Naive thymus-derived CD8-positive, alpha-beta T cell (primary cell): Measurements from ENCODE around the gene MAML3. TPM values are rescaled to one million over a fixed set of nuclear protein-coding genes. Genes with fewer than 3 reads are reported as not detected.

ENCODE experiments used
- ATAC-seq, 2 donors: fragments of 150-1000 bp; cut with Tn5 transposase in 1 of 2; sonication (Bioruptor Pico), chemical (Tn5 transposase) in 1 of 2; 1 replicate in 1 of 2; 2 replicates in 1 of 2; pipeline ENCODE4 v1.10.0; 2021; ENCODE audit warnings: mild to moderate bottlenecking in 2 of 2, moderate library complexity in 2 of 2
- POLR2A ChIA-PET: fragments of 350-600 bp; sonication (Branson Sonifier 250); formaldehyde crosslinking; loops from one replicate; lab custom pipeline; 2021; ENCODE audit warnings: antibody characterized with exemption; lab: Charles Lee
- DNase-seq, 10 donors: peaks; one replicate each; pipeline versions ENCODE4 v3.0.0 to v3.0.0-alpha.2; 2020 to 2022
- H3K27ac Mint-ChIP-seq, 10 donors: one replicate each; pipeline ENCODE4 v1.8.0; 2020 to 2022; ENCODE audit warnings: mild to moderate bottlenecking in 10 of 10, mixed read lengths in 10 of 10, moderate library complexity in 4 of 10, inconsistent platforms in 1 of 10
- H3K27me3 Mint-ChIP-seq, 5 donors: one replicate each; pipeline ENCODE4 v1.8.0; 2021 to 2022; ENCODE audit warnings: mixed read lengths in 5 of 5
- H3K36me3 Mint-ChIP-seq, 3 donors: one replicate each; pipeline ENCODE4 v1.8.0; 2020 to 2022; ENCODE audit warnings: mixed read lengths in 3 of 3, mild to moderate bottlenecking in 2 of 3, inconsistent platforms in 1 of 3
- H3K4me1 Mint-ChIP-seq, 4 donors: one replicate each; pipeline ENCODE4 v1.8.0; 2021 to 2022; ENCODE audit warnings: mixed read lengths in 4 of 4
- H3K4me3 Mint-ChIP-seq, 10 donors: one replicate each; pipeline ENCODE4 v1.8.0; 2020 to 2022; ENCODE audit warnings: mild to moderate bottlenecking in 10 of 10, mixed read lengths in 10 of 10, moderate library complexity in 6 of 10, inconsistent platforms in 1 of 10
- H3K9me3 Mint-ChIP-seq, 9 donors: one replicate each; pipeline ENCODE4 v1.8.0; 2020 to 2022; ENCODE audit warnings: mixed read lengths in 9 of 9, mild to moderate bottlenecking in 3 of 9, inconsistent platforms in 1 of 9, moderate library complexity in 1 of 9
- polyA plus RNA-seq, 3 donors: library from polyadenylated mRNA; unstranded; fragments of 300-500 nt; fragmentation: Illumina TruSeq; gene quantifications; one replicate each; pipeline ENCODE4 v1.2.3, GENCODE V29; 2021
- total RNA-seq, 8 experiments: library from RNA in 2 of 8; stranded (reverse) in 2 of 8; gene quantifications; one replicate each; pipeline ENCODE4 v1.2.3 and lab custom pipeline; 2021 to 2026

The MAML3 gene
- total and polyA plus RNA-seq, 5 experiments from 2014 or later = 0.51 to 5.3 (median 1.6) TPM

DNA sequence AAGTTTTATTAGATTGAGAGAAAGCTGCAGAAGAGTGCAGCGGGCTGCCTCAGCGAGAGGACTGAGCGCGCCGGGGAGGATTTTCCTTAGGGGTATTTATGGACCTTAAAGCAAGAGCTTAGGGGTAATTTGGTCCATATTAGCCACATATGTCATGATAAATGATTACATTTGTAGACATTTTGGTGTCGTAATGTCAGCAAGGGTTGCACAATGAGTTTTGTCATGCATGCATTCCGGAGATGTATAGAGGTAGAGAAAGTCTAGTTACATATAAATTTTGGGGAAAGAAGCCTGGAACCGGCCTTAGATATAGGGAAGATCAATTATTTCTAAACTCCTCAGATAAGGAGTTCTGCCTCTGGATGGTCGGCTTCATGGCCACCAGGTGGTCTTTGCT is 478.3 kb downstream of the MAML3 start:
- Mint-ChIP-seq H3K27me3 (no peaks in the 10 kb centered on the region), H3K4me3 (no peak overlapping the region), H3K27ac (no peak overlapping the region), H3K36me3 (no peaks in the 10 kb centered on the region), H3K4me1 (peaks cover 0 to 11% (median 0%) of the 10 kb centered on the region in 4 donors), H3K9me3 (no peaks in the 10 kb centered on the region)
- ATAC-seq (no peak), DNase-seq (no peak)
- POLR2A ChIA-PET = no interaction called here

DNA sequence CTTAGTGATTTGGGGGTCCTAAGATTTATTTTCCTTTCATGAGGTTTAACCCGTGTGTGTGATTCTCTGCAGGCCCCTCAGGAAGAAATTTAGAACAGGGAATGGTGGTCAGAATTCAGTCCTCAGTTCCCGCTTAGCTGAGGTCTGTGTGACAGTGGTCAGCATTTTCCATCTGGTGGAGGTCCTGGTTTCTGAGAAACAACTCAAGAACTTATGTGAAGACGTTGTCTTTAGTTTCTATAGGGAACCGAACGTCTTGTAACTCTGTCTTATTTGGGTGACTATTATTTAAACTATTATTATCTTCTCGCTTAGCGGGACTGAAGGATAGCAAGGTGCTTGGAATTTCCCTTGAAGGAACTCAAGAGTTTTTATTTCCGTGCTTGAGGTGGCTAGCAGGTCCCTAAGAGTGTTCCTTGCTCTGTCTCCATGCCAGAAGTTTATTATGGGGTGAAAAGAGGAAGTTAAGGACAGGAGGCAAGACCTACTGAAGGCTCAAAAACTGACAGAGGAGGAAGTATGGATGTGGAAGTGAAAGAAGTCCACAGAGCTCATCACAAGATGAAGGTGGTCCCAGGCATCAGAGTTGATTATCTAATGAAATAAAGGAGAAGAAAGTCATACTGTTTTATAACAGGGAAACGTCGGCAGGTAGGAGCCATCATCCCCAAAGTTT is 479.0 kb downstream of the MAML3 start:
- Mint-ChIP-seq H3K36me3 (no peaks in the 10 kb centered on the region), H3K27me3 (no peaks in the 10 kb centered on the region), H3K4me3 (no peak overlapping the region), H3K27ac (no peak overlapping the region), H3K9me3 (no peaks in the 10 kb centered on the region), H3K4me1 (peaks cover 0 to 11% (median 0%) of the 10 kb centered on the region in 4 donors)
- DNase-seq = no peak
- POLR2A ChIA-PET = no interaction called here
- no peak for ATAC-seq

DNA sequence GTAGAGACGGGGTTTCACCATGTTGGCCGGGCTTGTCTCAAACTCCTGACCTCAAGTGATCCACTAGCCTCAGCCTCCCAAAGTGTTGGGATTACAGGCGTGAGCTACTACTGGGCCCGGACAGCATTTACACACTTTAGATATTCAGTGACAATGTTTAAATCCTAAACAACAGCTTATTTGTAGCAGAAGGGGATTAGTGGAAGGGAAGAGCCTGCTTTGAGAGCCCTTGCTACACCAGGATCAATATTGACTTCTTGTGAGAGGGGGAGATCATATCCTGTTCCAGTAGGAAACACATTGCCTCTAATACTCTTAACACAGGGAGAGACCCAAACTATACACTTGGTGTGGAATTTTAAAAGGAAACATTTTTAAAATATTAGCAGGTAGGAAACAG is 481.3 kb downstream of the MAML3 start:
- no peaks in the 10 kb centered on the region for H3K9me3 Mint-ChIP-seq
- no peak for ATAC-seq
- H3K27ac Mint-ChIP-seq = peak overlapping the region in 1 of 10 donors; percentile 29
- POLR2A ChIA-PET = no interaction called here
- no peaks in the 10 kb centered on the region for H3K36me3 Mint-ChIP-seq
- H3K27me3 Mint-ChIP-seq = peaks cover 0 to 4% (median 0%) of the 10 kb centered on the region in 5 donors
- H3K4me1 Mint-ChIP-seq = peaks cover 0 to 11% (median 0%) of the 10 kb centered on the region in 4 donors
- no peak for DNase-seq
- no peak overlapping the region for H3K4me3 Mint-ChIP-seq

DNA sequence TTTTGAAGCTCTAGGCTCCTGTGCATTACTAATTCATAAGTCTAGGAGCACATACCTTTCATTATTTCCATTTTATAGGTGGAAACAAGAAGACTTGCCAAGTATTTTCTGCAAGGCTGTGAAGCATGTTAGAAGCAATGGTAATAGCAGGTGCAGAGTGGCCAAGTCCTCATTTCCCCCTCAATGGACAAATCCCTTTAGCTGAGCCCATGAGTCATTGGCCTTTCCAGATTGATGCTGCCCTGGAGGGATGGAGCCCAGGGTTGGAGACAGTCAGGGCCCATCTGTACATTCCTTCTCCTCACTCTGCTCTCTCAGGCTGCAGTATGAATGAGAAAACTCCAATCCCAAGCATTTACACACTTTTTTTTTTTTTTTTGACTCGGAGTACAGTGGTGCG is 481.8 kb downstream of the MAML3 start:
- no peaks in the 10 kb centered on the region for H3K36me3 Mint-ChIP-seq
- no peak for ATAC-seq
- H3K4me1 Mint-ChIP-seq = peaks cover 0 to 13% (median 0%) of the 10 kb centered on the region in 4 donors
- POLR2A ChIA-PET = no interaction called here
- peaks cover 0 to 4% (median 0%) of the 10 kb centered on the region in 5 donors for H3K27me3 Mint-ChIP-seq
- no peak for DNase-seq
- H3K4me3 Mint-ChIP-seq = no peak overlapping the region
- no peaks in the 10 kb centered on the region for H3K9me3 Mint-ChIP-seq
- peak overlapping the region in 1 of 10 donors; percentile 30 for H3K27ac Mint-ChIP-seq

DNA sequence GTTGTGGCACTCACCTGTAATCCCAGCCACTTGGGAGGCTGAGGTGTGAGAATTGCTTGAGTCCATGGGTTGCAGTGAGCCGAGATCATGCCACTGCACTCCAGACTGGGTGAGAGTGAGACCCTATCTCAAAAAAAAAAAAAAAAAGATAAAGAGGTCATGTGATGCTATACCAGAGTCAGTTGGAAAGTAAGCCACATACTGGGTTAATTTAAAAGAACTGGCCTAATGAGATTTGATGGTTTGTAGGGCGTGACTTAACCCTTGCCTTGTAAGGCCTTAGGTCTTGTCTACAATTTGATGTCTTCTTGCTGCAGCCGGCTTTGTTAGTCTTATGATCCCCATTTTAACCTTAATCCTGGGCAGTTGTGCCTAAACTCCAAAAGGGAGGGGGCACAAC is 483.2 kb downstream of the MAML3 start:
- no peak overlapping the region for H3K4me3 Mint-ChIP-seq
- ATAC-seq (no peak), DNase-seq (no peak)
- H3K27ac Mint-ChIP-seq = no peak overlapping the region
- no peaks in the 10 kb centered on the region for H3K36me3 Mint-ChIP-seq
- peaks cover 2 to 26% (median 14%) of the 10 kb centered on the region in 4 donors for H3K4me1 Mint-ChIP-seq
- peaks cover 0 to 6% (median 0%) of the 10 kb centered on the region in 5 donors for H3K27me3 Mint-ChIP-seq
- H3K9me3 Mint-ChIP-seq = no peaks in the 10 kb centered on the region
- POLR2A ChIA-PET = no interaction called here

DNA sequence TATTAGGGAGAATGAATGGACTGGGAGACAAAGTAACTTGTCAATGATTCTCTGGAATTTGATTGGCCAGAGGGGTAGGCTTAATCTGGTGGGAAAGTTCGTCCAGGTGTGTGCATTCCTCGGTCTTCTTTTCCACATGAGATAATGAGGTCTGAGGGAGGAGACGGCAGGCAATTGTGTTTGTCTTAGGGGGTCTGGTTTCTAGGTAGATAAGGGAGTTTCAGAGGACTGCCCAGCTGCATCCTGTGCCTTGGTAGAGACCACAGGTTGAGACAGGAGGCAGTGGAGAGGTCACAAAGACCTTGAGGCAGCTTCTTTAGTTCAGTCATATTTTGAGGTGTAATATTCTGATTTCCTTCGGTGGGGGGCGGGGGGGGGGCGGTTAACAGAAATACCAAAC is 484.1 kb downstream of the MAML3 start:
- Mint-ChIP-seq H3K36me3 (no peaks in the 10 kb centered on the region), H3K4me3 (no peak overlapping the region), H3K27me3 (peaks cover 0 to 6% (median 0%) of the 10 kb centered on the region in 5 donors), H3K27ac (peak overlapping the region in 1 of 10 donors; percentile 18), H3K9me3 (no peaks in the 10 kb centered on the region), H3K4me1 (peaks cover 5 to 23% (median 20%) of the 10 kb centered on the region in 4 donors)
- ATAC-seq = no peak
- POLR2A ChIA-PET = no interaction called here
- no peak for DNase-seq

DNA sequence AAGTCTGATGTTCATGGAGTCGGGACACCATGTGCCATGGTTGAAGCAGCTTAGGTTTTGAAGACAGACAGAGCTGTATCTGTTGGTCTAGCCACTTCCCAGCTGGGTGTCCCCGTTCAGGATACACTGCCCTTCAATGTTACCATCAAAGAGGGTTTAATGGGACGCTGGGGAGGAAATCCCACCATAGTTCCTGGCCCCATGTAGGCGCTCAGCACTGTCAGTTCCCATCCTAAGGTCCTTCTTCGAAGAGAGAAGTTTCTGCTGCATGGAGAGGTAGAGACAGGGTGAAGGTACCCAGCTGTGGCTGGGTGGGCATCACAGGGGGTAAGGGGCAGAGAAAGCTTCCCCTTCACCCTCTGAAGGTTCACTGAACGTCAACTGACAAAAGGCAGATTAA is 484.6 kb downstream of the MAML3 start:
- no peaks in the 10 kb centered on the region for H3K36me3 Mint-ChIP-seq
- peaks cover 0 to 6% (median 0%) of the 10 kb centered on the region in 5 donors for H3K27me3 Mint-ChIP-seq
- no peak overlapping the region for H3K4me3 Mint-ChIP-seq
- H3K27ac Mint-ChIP-seq = no peak overlapping the region
- DNase-seq (no peak), ATAC-seq (no peak)
- peaks cover 5 to 21% (median 20%) of the 10 kb centered on the region in 4 donors for H3K4me1 Mint-ChIP-seq
- no peaks in the 10 kb centered on the region for H3K9me3 Mint-ChIP-seq
- POLR2A ChIA-PET = no interaction called here

DNA sequence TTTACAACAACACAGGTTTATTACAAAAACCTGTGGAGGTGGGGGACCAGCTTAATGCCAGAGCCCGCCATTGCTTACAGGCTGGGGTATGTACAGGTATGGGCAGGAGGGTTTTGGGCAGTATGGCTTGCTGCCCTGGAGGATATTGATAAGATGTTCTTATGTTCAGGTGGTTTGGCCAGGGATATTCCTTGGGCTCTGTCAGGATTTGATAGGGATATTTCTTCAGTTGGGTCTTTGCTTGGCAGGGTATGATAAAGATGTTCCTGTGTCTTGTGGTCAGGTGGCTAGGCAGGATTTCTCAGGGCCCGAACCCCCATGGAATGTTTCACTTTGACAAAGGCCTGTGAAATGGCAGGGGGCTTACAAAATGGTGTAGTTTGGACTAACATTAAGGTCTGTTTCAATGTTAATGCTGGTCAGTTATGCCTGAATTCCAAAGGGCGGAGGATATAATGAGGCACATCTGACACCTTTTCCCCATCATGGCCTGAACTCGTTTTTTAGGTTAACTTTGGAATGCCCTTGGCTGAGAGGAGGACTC is 485.3 kb downstream of the MAML3 start:
- Mint-ChIP-seq H3K36me3 (no peaks in the 10 kb centered on the region), H3K27me3 (peaks cover 0 to 6% (median 0%) of the 10 kb centered on the region in 5 donors), H3K27ac (no peak overlapping the region), H3K4me3 (no peak overlapping the region), H3K9me3 (no peaks in the 10 kb centered on the region), H3K4me1 (peaks cover 5 to 21% (median 20%) of the 10 kb centered on the region in 4 donors)
- ATAC-seq = no peak
- POLR2A ChIA-PET = no interaction called here
- no peak for DNase-seq

DNA sequence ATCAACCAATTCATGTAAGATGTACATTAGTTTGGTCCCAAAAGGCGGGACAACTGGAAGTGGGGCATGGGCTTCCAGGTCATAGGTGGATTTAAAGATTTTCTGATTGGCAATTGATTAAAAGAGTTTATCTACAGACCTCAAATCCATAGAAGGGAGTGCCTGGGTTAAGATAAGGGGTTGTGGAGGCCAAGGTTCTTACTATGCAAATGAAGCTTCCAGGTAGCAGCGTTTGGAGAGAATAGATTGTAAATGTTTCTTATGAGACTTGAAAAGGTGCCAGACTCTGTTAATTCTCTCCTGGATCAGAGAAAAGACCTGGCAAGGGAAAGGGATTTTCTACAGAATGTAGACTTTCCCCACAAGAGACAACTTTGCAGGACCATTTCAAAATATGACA is 485.9 kb downstream of the MAML3 start:
- no peaks in the 10 kb centered on the region for H3K36me3 Mint-ChIP-seq
- H3K4me3 Mint-ChIP-seq = no peak overlapping the region
- H3K4me1 Mint-ChIP-seq = peaks cover 5 to 21% (median 20%) of the 10 kb centered on the region in 4 donors
- POLR2A ChIA-PET = no interaction called here
- no peaks in the 10 kb centered on the region for H3K9me3 Mint-ChIP-seq
- H3K27me3 Mint-ChIP-seq = peaks cover 0 to 6% (median 0%) of the 10 kb centered on the region in 5 donors
- DNase-seq (no peak), ATAC-seq (no peak)
- H3K27ac Mint-ChIP-seq = peak overlapping the region in 1 of 10 donors; percentile 71

Other genes with a start within 250 kb of the MAML3 start
- gene SCOC, start 219.5 kb upstream of the MAML3 start, total RNA-seq = 10 to 100 TPM; 26.3 to 32.6 TPM
- gene SCOC, start 219.5 kb upstream of the MAML3 start, polyA plus RNA-seq = 10 to 100 TPM; 38.2 to 50.9 (median 38.2) TPM